H9 (cell line): ENCODE data around the gene TMEM201. TPM values are rescaled to one million over a fixed set of nuclear protein-coding genes. Genes with fewer than 3 reads are reported as not detected.

Experiments
- DNase-seq: peaks from one replicate; pipeline ENCODE4 v3.0.0-alpha.2; 2017
- H2AFZ ChIP-seq: one replicate; pipeline ENCODE4 v1.6.1; 2013; ENCODE audit warnings: mild to moderate bottlenecking, low read length, control low read depth, moderate library complexity
- H2AK5ac ChIP-seq: 2 replicates; pipeline ENCODE4 v1.6.1; 2013; ENCODE audit warnings: low read length, control low read depth, mixed read lengths; ENCODE audit not compliant: insufficient read length
- H2BK120ac ChIP-seq: one replicate; pipeline ENCODE4 v1.6.1; 2013; ENCODE audit warnings: low read depth, mild to moderate bottlenecking, low read length, control low read depth, inconsistent platforms; ENCODE audit not compliant: poor library complexity, severe bottlenecking
- H2BK12ac ChIP-seq: 2 replicates; pipeline ENCODE4 v1.6.1; 2013; ENCODE audit warnings: low read length, control low read depth, mixed read lengths, low read depth; ENCODE audit not compliant: insufficient read length
- H2BK15ac ChIP-seq: 2 replicates; pipeline ENCODE4 v1.6.1; 2013; ENCODE audit warnings: low read depth, low read length, control low read depth
- H2BK20ac ChIP-seq: one replicate; pipeline ENCODE4 v1.6.1; 2013; ENCODE audit warnings: low read depth, mild to moderate bottlenecking, low read length, control low read depth, inconsistent platforms; ENCODE audit not compliant: poor library complexity, severe bottlenecking
- H2BK5ac ChIP-seq: 2 replicates; pipeline ENCODE4 v1.6.1; 2013; ENCODE audit warnings: low read length, control low read depth, mixed read lengths; ENCODE audit not compliant: insufficient read length
- H3K14ac ChIP-seq: 2 replicates; pipeline ENCODE4 v1.6.1; 2013; ENCODE audit warnings: low read length, control low read depth; ENCODE audit not compliant: insufficient read depth
- H3K18ac ChIP-seq: 2 replicates; pipeline ENCODE4 v1.6.1; 2013; ENCODE audit warnings: low read depth, mild to moderate bottlenecking, mixed read lengths, low read length, control low read depth; ENCODE audit not compliant: insufficient read length
- H3K23ac ChIP-seq: 2 replicates; pipeline ENCODE4 v1.6.1; 2013; ENCODE audit warnings: low read length, control low read depth, mixed read lengths, low read depth; ENCODE audit not compliant: insufficient read length
- H3K23me2 ChIP-seq: 2 replicates; pipeline ENCODE4 v1.6.1; 2013; ENCODE audit warnings: low read depth, mild to moderate bottlenecking, mixed read lengths, low read length, control low read depth; ENCODE audit not compliant: insufficient read length, poor library complexity, severe bottlenecking
- H3K27ac ChIP-seq: 2 replicates; pipeline ENCODE4 v1.5.1; 2013; ENCODE audit warnings: low read length, control low read depth, mixed read lengths, low read depth; ENCODE audit not compliant: insufficient read length
- H3K27me3 ChIP-seq: 2 replicates; pipeline ENCODE4 v1.6.1; 2013; ENCODE audit warnings: low read length, control low read depth, inconsistent platforms; ENCODE audit not compliant: insufficient read depth
- H3K4ac ChIP-seq: 2 replicates; pipeline ENCODE4 v1.6.1; 2013; ENCODE audit warnings: low read depth, mild to moderate bottlenecking, control low read depth, inconsistent platforms, low read length, moderate library complexity
- H3K4me1 ChIP-seq: 2 replicates; pipeline ENCODE4 v1.6.1; 2013; ENCODE audit warnings: low read length, control low read depth, inconsistent platforms; ENCODE audit not compliant: insufficient read depth
- H3K4me2 ChIP-seq: 2 replicates; pipeline ENCODE4 v1.6.1; 2013; ENCODE audit warnings: low read length, control low read depth, mixed read lengths; ENCODE audit not compliant: insufficient read length, insufficient read depth
- H3K56ac ChIP-seq: 2 replicates; pipeline ENCODE4 v1.6.1; 2013; ENCODE audit warnings: low read depth, mild to moderate bottlenecking, mixed read lengths, low read length, control low read depth; ENCODE audit not compliant: insufficient read length
- H3K79me1 ChIP-seq: 2 replicates; pipeline ENCODE4 v1.6.1; 2013; ENCODE audit warnings: low read depth, mild to moderate bottlenecking, moderate library complexity, low read length, control low read depth, inconsistent platforms; ENCODE audit not compliant: insufficient read depth, poor library complexity, severe bottlenecking
- H3K79me2 ChIP-seq: 2 replicates; pipeline ENCODE4 v1.6.1; 2013; ENCODE audit warnings: low read length, control low read depth, inconsistent platforms; ENCODE audit not compliant: insufficient read depth
- H3K9ac ChIP-seq: 2 replicates; pipeline ENCODE4 v1.6.1; 2013; ENCODE audit warnings: low read length, control low read depth, mixed read lengths; ENCODE audit not compliant: insufficient read length; ENCODE audit errors: extremely low read depth
- H3K9me3 ChIP-seq: one replicate; pipeline ENCODE4 v1.6.1; 2013; ENCODE audit warnings: low read depth, low read length, inconsistent platforms; ENCODE audit not compliant: control insufficient read depth
- H3T11ph ChIP-seq: one replicate; pipeline ENCODE4 v1.6.1; 2013; ENCODE audit warnings: mild to moderate bottlenecking, low read length, control low read depth, inconsistent platforms
- H4K20me1 ChIP-seq: one replicate; pipeline ENCODE4 v1.6.1; 2013; ENCODE audit not compliant: control insufficient read depth, insufficient read length, insufficient read depth
- H4K5ac ChIP-seq: 2 replicates; pipeline ENCODE4 v1.6.1; 2013; ENCODE audit warnings: low read depth, mild to moderate bottlenecking, mixed read lengths, low read length, control low read depth; ENCODE audit not compliant: insufficient read length
- H4K8ac ChIP-seq: replicated peaks from 2 replicates; pipeline ENCODE4 v1.6.1; 2013; ENCODE audit warnings: low read length, control low read depth, mixed read lengths, low read depth; ENCODE audit not compliant: insufficient read length
- H4K91ac ChIP-seq: 2 replicates; pipeline ENCODE4 v1.6.1; 2013; ENCODE audit warnings: low read depth, mild to moderate bottlenecking, moderate library complexity, mixed read lengths, low read length, control low read depth; ENCODE audit not compliant: insufficient read length
- H3K27ac Mint-ChIP-seq, 3 experiments: 2 replicates in 2 of 3; 3 replicates in 1 of 3; pipeline ENCODE4 v1.8.0; 2020 to 2021; ENCODE audit warnings: mixed read lengths in 3 of 3, mild to moderate bottlenecking in 1 of 3, moderate library complexity in 1 of 3
- H3K27me3 Mint-ChIP-seq: 2 replicates; pipeline ENCODE4 v1.8.0; 2021; ENCODE audit warnings: low read depth, mild to moderate bottlenecking, moderate library complexity, mixed read lengths
- H3K36me3 Mint-ChIP-seq, 3 experiments: 2 replicates in 2 of 3; 3 replicates in 1 of 3; pipeline ENCODE4 v1.8.0; 2020 to 2021; ENCODE audit warnings: low read depth in 3 of 3, mixed read lengths in 3 of 3; ENCODE audit not compliant: insufficient read depth in 1 of 3
- H3K4me1 Mint-ChIP-seq, 2 experiments: 2 replicates each; pipeline ENCODE4 v1.8.0; 2020; ENCODE audit warnings: mixed read lengths in 2 of 2
- H3K4me3 Mint-ChIP-seq, 2 experiments: 2 replicates in 1 of 2; 3 replicates in 1 of 2; pipeline ENCODE4 v1.8.0; 2020 to 2021; ENCODE audit warnings: mild to moderate bottlenecking in 2 of 2, mixed read lengths in 2 of 2, moderate library complexity in 1 of 2
- H3K9me3 Mint-ChIP-seq, 2 experiments: 2 replicates in 1 of 2; 3 replicates in 1 of 2; pipeline ENCODE4 v1.8.0; 2020; ENCODE audit warnings: mild to moderate bottlenecking in 2 of 2, mixed read lengths in 2 of 2, moderate library complexity in 1 of 2
- CTCF ChIP-seq: fragments of 200-600 bp; sonication (generic); conservative IDR thresholded peaks from 3 replicates; pipeline ENCODE4 v1.8.0; 2021; ENCODE audit warnings: antibody characterized with exemption, mild to moderate bottlenecking
- WGBS: extraction: QIAGEN DNeasy Blood & Tissue Kit; methylation state at CpG from one replicate; pipeline ENCODE4 v1.1.7; 2013; ENCODE audit warnings: missing lambda C conversion rate, low lambda C conversion rate, mixed read lengths; ENCODE audit not compliant: insufficient read length; ENCODE audit errors: extremely low coverage; 5-methylcytosine and 5-hydroxymethylcytosine counted together
- total RNA-seq: library from RNA; stranded (reverse); gene quantifications from 2 replicates; pipeline ENCODE4 v1.2.1, GENCODE V29; 2021

Gene TMEM201
- total RNA-seq, 1 experiment from 2014 or later: 31.0 TPM

- Histone ChIP-seq H4K20me1 (no peaks in the 10 kb centered on the region), H3T11ph (no peak overlapping the region), H2AK5ac (no peak overlapping the region), H3K79me2 (no peaks in the 10 kb centered on the region), H3K23ac (no peak overlapping the region), H3K56ac (no peak overlapping the region), H2BK15ac (no peak overlapping the region), H3K4me1 (no peaks in the 10 kb centered on the region), H3K79me1 (peaks cover 2% of the 10 kb centered on the region), H3K4ac (no peak overlapping the region), H4K5ac (no peak overlapping the region), H2AFZ (no peak overlapping the region), H4K8ac (no peak overlapping the region), H2BK120ac (no peak overlapping the region), H3K9ac (no peak overlapping the region), H3K14ac (no peak overlapping the region), H2BK12ac (no peak overlapping the region), H3K9me3 (no peaks in the 10 kb centered on the region), H3K4me2 (no peak overlapping the region), H3K27ac (no peak overlapping the region), H3K23me2 (no peaks in the 10 kb centered on the region), H2BK20ac (no peak overlapping the region), H4K91ac (no peak overlapping the region), H2BK5ac (no peak overlapping the region), H3K18ac (no peak overlapping the region), H3K27me3 (no peaks in the 10 kb centered on the region)
- no peaks in the 10 kb centered on the region for H3K27me3 Mint-ChIP-seq
- H3K27ac Mint-ChIP-seq: no peak overlapping the region
- peaks cover 13 to 48% (median 43%) of the 10 kb centered on the region in 3 experiments; a peak in 6 of 7 replicates for H3K36me3 Mint-ChIP-seq
- H3K9me3 Mint-ChIP-seq: no peaks in the 10 kb centered on the region
- no peak for DNase-seq
- WGBS: no CpG with 5 or more reads among the region's 10 CpGs
- TF ChIP-seq CTCF: no peak
- no peaks in the 10 kb centered on the region for H3K4me1 Mint-ChIP-seq
- H3K4me3 Mint-ChIP-seq: no peak overlapping the region
Measured at GRCh38 chr1:9599741-9600140, 11.0 kb downstream of the TMEM201 start.
